ENCODE data around the gene CA10. TPM values are rescaled to one million over a fixed set of nuclear protein-coding genes. Genes with fewer than 3 reads are reported as not detected.

CA10 gene
- total and polyA plus RNA-seq, 2 experiments from 2014 or later, result not detected

DNA sequence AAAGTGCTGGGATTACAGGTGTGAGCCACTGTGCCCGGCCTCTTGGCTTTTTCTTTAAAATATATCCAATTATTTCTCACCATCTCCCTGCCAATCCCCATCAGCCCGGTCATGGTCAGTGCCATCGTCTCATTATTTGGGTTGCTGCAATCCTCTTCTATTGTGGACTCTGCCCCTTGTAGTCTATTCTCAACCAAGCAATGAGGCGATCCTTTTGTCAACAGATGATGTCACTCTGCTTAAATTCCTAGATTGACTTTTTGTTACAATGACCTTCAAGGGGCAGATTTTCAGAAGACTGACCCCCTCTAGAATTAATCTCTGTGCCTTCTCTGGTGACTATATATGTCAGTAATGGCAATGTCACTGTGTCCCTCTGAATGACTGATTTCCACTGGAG is 513.5 kb downstream of the CA10 start:
- TF ChIP-seq EZH2phosphoT487 (IDR thresholded peaks at IDR 0.05; ENCODE audit: insufficient read depth, low read depth) (no peak), EZH2 (IDR thresholded peaks at IDR 0.05; ENCODE audit: insufficient read depth, poor library complexity, severe bottlenecking) (no peak)
- WGBS, 2 experiments (ENCODE audit: low coverage in 1 of 2, low lambda C conversion rate in 2 of 2, missing lambda C conversion rate in 2 of 2), result 19 to 20% methylated on average over 4 of the region's 4 CpGs
- in situ Hi-C loops (cut with MboI), result no loop called here
- Histone ChIP-seq H3K27ac (no peak overlapping the region), H3F3A (ENCODE audit: insufficient read depth) (no peaks in the 10 kb centered on the region), H3K4me2 (ENCODE audit: unreplicated experiment) (no peak overlapping the region), H3K9me3 (ENCODE audit: low read depth) (no peaks in the 10 kb centered on the region), H3K4me1 (ENCODE audit: insufficient read depth) (no peaks in the 10 kb centered on the region), H2AFZ (no peak overlapping the region), H3K27me3 (replicated peaks; ENCODE audit: insufficient read depth) (no peaks in the 10 kb centered on the region), H3K79me2 (ENCODE audit: insufficient read depth) (no peaks in the 10 kb centered on the region), H3K36me3 (ENCODE audit: low read depth) (no peaks in the 10 kb centered on the region), H3K9me2 (ENCODE audit: insufficient read depth) (no peaks in the 10 kb centered on the region), H4K20me1 (ENCODE audit: insufficient read depth) (no peaks in the 10 kb centered on the region), H3K4me3 (no peak overlapping the region), H3K9ac (no peak overlapping the region)
- DNase-seq, result no peak

GRCh38 chr17:51643702-51644490 is 514.6 kb downstream of the CA10 start:
- Histone ChIP-seq H3K36me3 (ENCODE audit: low read depth) (no peaks in the 10 kb centered on the region), H3K4me2 (ENCODE audit: unreplicated experiment) (no peak overlapping the region), H3K9ac (no peak overlapping the region), H3K4me3 (no peak overlapping the region), H3K9me3 (ENCODE audit: low read depth) (no peaks in the 10 kb centered on the region), H2AFZ (no peak overlapping the region), H3K9me2 (ENCODE audit: insufficient read depth) (no peaks in the 10 kb centered on the region), H3K79me2 (ENCODE audit: insufficient read depth) (no peaks in the 10 kb centered on the region), H3F3A (ENCODE audit: insufficient read depth) (no peaks in the 10 kb centered on the region), H3K27me3 (replicated peaks; ENCODE audit: insufficient read depth) (no peaks in the 10 kb centered on the region), H4K20me1 (ENCODE audit: insufficient read depth) (no peaks in the 10 kb centered on the region), H3K4me1 (ENCODE audit: insufficient read depth) (no peaks in the 10 kb centered on the region), H3K27ac (no peak overlapping the region)
- no peak for DNase-seq
- in situ Hi-C loops (cut with MboI), result no loop called here
- 19 to 26% methylated on average over 10 of the region's 10 CpGs for WGBS, 2 experiments (ENCODE audit: low coverage in 1 of 2, low lambda C conversion rate in 2 of 2, missing lambda C conversion rate in 2 of 2)
- TF ChIP-seq EZH2 (IDR thresholded peaks at IDR 0.05; ENCODE audit: insufficient read depth, poor library complexity, severe bottlenecking) (no peak), EZH2phosphoT487 (IDR thresholded peaks at IDR 0.05; ENCODE audit: insufficient read depth, low read depth) (no peak)

GRCh38 chr17:51642029-51642428 is 516.5 kb downstream of the CA10 start:
- H3K36me3 ChIP-seq (ENCODE audit: low read depth), result no peaks in the 10 kb centered on the region
- no peak for DNase-seq
- no peaks in the 10 kb centered on the region for H3K9me3 ChIP-seq (ENCODE audit: low read depth)
- no peaks in the 10 kb centered on the region for H3K79me2 ChIP-seq (ENCODE audit: insufficient read depth)
- no peak overlapping the region for H3K27ac ChIP-seq
- H3K9ac ChIP-seq, result no peak overlapping the region
- in situ Hi-C loops (cut with MboI), result no loop called here
- H3K9me2 ChIP-seq (ENCODE audit: insufficient read depth), result no peaks in the 10 kb centered on the region
- H2AFZ ChIP-seq, result no peak overlapping the region
- no peaks in the 10 kb centered on the region for H3F3A ChIP-seq (ENCODE audit: insufficient read depth)
- H3K4me2 ChIP-seq (ENCODE audit: unreplicated experiment), result no peak overlapping the region
- TF ChIP-seq EZH2phosphoT487 (IDR thresholded peaks at IDR 0.05; ENCODE audit: insufficient read depth, low read depth) (no peak), EZH2 (IDR thresholded peaks at IDR 0.05; ENCODE audit: insufficient read depth, poor library complexity, severe bottlenecking) (no peak)
- WGBS, 2 experiments (ENCODE audit: low coverage in 1 of 2, low lambda C conversion rate in 2 of 2, missing lambda C conversion rate in 2 of 2), result 19 to 25% methylated on average over 8 of the region's 8 CpGs
- H4K20me1 ChIP-seq (ENCODE audit: insufficient read depth), result no peaks in the 10 kb centered on the region
- no peak overlapping the region for H3K4me3 ChIP-seq
- no peaks in the 10 kb centered on the region for H3K27me3 ChIP-seq (replicated peaks; ENCODE audit: insufficient read depth)
- no peaks in the 10 kb centered on the region for H3K4me1 ChIP-seq (ENCODE audit: insufficient read depth)

DNA sequence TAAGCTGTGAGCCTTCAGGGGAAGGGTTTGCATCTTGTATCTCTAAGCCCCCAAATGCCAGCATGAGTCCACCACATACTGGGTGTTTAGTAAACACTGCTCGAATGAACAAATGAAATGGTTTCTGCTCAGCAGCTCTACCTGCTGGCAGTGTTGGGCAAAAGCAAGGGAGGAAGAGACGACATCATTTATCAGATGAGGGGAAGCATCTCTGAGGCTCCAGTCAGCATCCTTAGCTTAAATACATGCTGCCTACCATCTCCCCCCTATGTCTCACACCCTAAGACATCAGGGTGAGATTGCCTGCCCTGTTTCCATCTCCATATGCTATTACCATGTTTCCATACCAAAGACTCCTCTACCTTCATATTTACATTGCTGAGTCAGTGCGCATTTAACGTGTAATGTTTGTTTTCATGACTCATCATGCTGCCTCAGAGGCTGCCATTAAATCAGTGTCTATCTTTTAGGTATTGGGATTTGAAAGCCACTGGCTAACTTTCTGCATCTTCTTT is 518.3 kb downstream of the CA10 start:
- Histone ChIP-seq H3K79me2 (ENCODE audit: insufficient read depth) (no peaks in the 10 kb centered on the region), H3K27me3 (replicated peaks; ENCODE audit: insufficient read depth) (no peaks in the 10 kb centered on the region), H3K9me3 (ENCODE audit: low read depth) (no peaks in the 10 kb centered on the region), H3K4me2 (ENCODE audit: unreplicated experiment) (no peak overlapping the region), H3K27ac (no peak overlapping the region), H2AFZ (no peak overlapping the region), H3F3A (ENCODE audit: insufficient read depth) (no peaks in the 10 kb centered on the region), H3K4me1 (ENCODE audit: insufficient read depth) (no peaks in the 10 kb centered on the region), H4K20me1 (ENCODE audit: insufficient read depth) (no peaks in the 10 kb centered on the region), H3K9me2 (ENCODE audit: insufficient read depth) (no peaks in the 10 kb centered on the region), H3K4me3 (no peak overlapping the region), H3K9ac (no peak overlapping the region), H3K36me3 (ENCODE audit: low read depth) (no peaks in the 10 kb centered on the region)
- in situ Hi-C loops (cut with MboI), result no loop called here
- WGBS, 2 experiments (ENCODE audit: low coverage in 1 of 2, low lambda C conversion rate in 2 of 2, missing lambda C conversion rate in 2 of 2), result 9 to 17% methylated on average over 4 of the region's 4 CpGs
- DNase-seq, result no peak
- TF ChIP-seq EZH2 (IDR thresholded peaks at IDR 0.05; ENCODE audit: insufficient read depth, poor library complexity, severe bottlenecking) (no peak), EZH2phosphoT487 (IDR thresholded peaks at IDR 0.05; ENCODE audit: insufficient read depth, low read depth) (no peak)
